ENCODE results near the gene BIRC3.

GRCh38 chr11:102276783-102277182, 40.5 kb upstream of the BIRC3 start:
- TF ChIP-seq EZH2 (IDR thresholded peaks at IDR 0.05; ENCODE audit: borderline replicate concordance, low read depth, low read length, poor library complexity, severe bottlenecking), result no peak
- no peak for TF ChIP-seq CTCF (conservative IDR thresholded peaks at IDR 0.05; ENCODE audit: low read depth, low read length)
